Measurements from ENCODE around the gene TAS2R41.
"Not testable (repeated sequence)": the region's sequence is repeated elsewhere in the genome, so short reads cannot be mapped to it uniquely, and the experiment has no call there.

TAS2R41 gene

DNA sequence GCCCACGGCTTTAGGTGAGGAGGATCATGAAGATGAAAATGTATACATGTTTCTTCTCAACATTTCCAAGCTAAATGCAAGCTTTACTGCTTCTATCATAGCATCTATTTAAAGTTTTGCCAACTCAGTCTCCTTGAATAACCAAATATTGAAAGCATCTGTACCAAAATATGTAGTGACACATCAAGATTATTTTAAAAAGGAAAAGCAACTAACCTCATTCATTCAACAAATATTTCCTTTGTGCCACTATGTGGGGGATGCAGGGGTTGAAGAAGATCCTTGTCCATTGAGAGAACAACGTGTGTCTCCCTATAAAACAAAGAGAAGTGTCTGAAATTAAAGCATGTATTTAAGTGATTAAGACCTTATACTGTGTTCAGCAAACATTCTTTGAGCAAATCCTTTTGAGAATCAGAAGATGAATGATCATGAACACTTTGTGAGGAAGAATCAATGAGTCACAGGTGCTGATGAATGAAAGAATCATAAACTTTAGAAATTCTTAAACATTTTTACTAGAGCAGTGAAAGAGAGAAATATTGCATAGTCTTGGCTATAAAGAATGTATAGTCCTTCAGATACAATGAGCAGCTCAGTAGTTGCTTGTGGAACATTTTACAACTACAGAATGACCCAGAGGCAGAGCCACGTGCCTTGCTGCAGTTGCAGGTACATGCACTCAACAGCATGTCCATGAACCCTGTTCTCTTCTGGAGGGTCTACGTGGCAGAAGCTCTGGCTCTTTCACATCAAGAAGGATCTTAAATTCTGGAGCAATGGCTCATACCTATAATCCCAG is 20.5 kb upstream of the TAS2R41 start:
- no peak for DNase-seq (ENCODE audit: low spot score)

DNA sequence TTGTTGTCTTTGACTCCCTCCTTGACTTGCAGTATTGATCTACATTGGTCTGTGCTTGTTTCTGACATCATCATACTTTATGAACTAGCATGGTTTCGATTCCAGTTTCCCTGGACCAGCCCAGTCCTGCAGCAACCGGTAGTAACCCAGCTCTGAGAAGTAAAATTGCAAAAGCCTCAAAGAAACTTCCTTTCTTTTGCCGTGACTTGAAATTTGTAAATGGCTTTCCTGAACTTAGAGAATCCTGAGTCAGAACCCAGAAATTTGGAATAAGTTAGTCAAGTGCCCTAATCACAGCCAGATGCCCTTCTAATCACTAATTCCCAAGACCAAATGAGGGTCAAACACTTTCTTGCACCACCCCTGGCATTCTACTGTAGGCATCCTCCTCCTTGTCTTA is 19.4 kb upstream of the TAS2R41 start:
- DNase-seq (ENCODE audit: low spot score), result no peak

DNA sequence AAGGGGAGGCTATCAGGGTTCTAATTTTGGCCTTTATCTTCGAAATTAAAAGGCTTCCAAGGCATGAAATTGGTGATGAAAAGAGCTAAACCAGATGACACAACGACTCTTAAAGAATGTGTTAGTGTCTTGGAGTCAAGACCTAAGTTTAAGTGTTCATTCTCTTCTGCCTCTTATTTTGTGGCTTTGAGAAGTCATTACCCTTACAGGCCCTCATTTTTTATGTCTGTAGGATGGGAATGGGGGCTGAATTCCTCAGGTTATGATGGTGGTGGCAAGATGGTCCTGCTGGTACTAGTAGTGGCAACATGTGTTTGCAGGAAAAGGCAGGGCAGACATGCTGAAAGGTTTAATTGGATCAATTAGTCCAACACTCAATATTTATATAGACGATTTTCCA is 19.0 kb upstream of the TAS2R41 start:
- DNase-seq (ENCODE audit: low spot score), result no peak

DNA sequence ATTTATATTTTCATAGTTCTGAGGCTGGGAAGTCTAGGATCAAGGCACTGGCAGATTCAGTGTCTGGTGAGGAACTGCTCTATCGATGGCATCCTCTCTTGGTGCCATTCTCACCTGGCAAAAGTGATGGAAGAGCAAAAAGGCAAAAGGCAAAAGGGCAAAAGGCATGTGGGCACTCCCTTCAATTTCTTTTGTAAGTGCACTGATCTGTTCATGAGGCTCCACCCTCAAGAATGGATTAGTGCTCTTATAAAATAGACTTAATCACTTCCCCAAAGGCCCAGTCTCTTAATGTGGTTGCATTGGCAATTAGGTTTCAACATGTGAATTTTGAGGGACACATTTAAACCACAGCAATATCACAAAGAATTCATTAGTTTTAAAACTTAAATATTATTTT is 18.3 kb upstream of the TAS2R41 start:
- DNase-seq (ENCODE audit: low spot score), result no peak

DNA sequence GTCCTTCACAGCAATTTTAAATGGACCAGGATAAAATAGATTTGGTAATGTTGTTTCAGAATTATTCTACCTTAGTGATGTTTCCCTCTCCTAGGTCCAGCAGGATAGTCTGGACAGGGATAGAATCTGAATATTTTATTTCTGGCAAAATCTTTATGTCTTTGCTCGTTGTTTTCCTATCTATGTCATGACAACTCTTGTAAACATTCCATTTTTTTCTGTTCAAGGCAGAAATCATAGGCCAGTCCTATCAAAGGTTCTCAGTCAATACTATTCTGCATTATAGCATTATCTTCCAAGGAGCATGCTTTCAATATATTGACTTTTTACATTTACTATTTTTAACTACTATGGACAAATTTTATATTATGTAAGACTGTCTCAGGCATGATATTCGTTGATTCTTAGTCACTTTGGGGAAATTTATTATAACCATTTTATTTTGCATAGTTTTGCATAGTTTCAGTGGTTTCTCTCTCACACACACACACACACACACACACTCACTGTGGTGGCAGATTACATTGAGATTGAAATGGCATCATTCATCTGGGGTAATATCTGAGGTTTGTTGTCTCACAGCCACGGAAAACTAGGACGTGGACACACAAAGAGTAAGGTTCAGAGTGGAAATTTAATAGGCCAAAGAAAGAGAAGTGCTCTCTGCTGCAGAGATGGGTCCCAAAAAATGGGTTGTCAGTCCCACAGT is 17.2 kb upstream of the TAS2R41 start:
- DNase-seq (ENCODE audit: low spot score), result no peak

DNA sequence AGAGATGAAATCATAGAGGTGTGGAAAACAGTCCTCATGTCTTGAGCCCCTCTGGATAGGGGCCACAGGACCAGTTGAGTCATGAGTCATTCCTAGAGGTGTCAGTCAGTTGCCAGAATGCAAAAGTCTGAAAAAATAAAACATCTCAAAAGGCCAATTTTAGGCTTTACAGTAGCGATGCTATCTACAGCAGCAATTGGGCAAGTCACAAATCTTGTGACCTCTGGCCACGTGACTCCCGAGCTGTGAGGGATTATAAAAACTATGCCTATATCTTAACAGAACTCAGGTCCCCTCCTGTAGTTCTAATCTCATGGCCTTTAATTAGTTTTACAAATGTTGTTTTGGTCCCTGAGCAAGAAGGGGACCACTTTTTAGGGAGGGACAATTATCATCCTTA is 15.6 kb upstream of the TAS2R41 start:
- DNase-seq (ENCODE audit: low spot score), result no peak

DNA sequence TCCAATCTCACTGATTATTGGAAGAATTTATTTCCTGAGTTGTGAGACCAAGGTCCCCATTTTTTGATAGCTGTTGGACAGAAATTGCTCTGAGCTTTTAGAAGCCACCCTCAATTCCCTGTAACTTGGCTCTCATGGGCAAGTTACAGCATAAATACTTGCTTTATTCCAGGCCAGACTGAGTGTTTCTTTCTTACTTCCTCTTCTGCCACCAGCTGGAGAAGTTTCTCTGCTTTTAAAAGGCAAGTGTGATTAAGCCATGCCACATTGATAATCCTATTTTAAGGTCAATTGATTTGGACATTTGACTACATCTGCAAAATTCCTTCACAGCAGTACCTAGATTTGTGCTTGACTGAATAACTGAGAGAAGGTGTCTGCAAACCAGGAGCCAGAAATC is 14.1 kb upstream of the TAS2R41 start:
- no peak for DNase-seq (ENCODE audit: low spot score)

DNA sequence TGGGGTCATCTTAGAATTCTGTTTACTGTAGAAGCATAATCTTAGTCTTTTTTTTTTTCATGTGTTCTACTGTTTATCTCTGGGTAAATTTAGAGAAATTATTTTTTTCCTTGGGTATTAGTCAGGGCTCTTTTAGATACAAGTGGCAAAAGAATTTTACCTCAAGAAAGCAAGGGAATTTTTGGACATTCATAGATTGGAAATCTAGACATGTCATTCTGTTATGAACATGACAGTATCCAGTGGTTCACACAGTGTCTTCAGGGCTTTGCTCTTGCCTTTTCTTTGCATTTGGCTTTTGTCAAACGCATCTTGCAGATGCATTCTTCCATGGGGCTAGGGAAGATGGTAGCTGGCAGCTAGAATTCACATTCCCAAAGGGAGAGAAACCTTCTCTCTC is 13.7 kb upstream of the TAS2R41 start:
- DNase-seq (ENCODE audit: low spot score), result no peak

DNA sequence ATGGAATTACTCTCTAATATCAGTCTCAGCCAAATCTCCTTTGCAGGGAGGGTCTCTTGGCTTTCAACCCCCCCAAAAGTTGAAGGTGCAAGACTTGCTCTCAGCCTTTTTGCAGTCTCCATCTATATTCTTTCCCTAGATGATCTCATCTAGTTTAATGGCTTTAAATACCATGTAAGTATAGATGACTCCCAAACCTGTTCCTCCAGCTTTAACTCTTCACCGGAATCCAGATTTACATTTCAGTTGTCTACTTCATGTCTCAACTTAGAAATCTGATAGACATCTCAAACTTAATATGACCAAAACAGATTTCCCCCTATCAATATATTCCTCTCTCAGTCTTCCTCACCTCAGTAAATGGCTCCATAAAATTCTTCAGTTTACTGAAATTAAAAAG is 9.9 kb upstream of the TAS2R41 start:
- DNase-seq (ENCODE audit: low spot score), result no peak

DNA sequence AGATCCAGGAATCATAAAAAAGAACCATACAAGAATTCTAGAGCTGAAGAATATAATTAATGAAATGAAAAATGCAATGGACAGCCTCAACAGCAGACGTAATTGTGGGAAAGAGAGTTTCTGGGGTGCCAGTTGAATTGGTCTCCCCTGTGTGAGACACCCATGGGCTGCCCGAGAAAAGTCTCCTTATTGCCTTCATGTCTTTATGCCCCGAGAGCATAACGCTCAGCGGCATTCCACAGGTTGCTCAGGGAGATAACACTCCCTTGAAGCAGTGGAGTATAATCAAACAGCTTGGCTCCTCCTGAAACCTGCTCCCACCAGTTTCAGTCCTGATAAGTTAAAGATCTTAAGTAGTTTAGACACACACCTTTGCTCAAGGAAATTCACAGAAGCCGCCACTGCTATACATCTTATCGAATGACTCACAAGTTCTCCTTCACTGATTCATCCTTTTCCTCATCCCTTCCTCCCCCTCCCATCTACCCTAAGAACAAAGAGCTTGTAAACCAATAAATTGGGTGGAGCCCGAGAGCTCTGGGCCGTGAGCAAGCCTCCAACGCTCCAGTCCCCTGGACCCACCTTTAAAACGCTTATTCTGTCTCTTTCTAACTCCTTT is 5.5 kb upstream of the TAS2R41 start:
- DNase-seq (ENCODE audit: low spot score), result not testable (repeated sequence)

DNA sequence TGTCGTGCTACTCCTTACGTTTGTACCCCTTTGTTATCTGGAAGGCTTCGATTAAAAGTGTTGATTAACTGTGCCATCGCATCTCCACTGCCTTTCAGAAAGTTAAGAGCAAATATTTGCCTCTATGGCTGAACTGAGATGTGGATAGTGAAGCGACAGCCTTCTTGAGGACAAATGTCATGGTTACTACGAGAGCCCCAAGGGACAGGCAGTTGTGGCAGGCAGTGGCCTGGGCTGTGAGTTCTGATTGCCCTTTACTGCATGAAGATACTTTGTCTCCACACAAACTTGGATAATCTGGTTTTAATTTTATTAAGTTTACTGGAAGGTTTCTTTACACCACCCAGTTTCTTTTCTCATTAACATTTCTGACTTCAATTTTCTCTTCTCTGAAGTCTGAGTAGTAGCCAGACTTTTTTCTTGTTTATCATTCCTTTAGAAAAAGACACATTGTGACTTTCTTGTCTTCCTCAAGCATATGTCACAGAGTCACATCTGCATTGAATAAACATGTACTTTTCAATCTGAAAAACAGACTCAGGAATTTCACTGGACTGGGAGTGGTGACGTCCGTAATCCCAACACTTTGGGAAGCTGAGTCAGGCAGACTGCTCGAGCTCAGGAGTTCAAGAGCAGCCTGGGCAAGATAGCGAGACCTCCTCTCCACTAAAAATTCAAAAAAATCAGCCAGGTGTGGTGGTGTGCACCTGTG is 1.5 kb downstream of the TAS2R41 start:
- no peak for DNase-seq (ENCODE audit: low spot score)

DNA sequence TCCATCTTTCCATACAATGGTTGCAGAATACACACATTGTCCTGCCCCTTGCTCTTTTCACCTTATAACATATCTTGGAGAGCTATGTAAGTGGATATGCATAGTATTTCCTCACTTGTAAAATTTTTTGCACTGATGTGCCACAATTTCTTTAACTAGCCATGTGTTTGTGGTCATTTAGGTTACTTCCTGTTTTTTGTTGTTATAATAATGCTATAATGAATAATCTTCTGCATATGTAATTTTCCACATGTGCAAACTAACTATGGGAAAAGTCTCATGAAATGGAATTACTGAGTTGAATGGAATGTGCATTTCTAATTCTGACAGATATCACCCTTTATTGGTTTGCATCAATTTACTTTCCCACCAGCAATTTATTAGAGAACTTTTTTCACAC is 2.8 kb downstream of the TAS2R41 start:
- no peak for DNase-seq (ENCODE audit: low spot score)

DNA sequence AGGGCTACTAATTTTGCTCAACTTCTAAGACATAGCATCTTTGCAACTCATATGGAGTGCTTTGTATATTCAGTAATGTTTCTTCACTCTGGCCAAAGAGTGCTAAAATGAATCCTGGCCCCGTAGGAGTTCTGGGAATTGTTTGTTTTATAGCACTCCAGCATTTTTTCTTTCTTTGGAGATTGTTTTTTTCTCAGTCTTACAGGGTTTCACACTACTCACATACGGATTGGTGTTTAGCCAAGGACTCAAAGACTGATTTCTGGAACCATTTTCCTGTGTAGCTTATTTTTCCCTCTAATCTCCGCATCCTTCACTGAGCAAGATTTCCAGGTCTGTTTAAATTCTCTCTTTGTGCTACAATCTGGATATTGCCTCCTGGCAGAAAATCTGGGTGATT is 6.4 kb downstream of the TAS2R41 start:
- DNase-seq (ENCODE audit: low spot score), result no peak

DNA sequence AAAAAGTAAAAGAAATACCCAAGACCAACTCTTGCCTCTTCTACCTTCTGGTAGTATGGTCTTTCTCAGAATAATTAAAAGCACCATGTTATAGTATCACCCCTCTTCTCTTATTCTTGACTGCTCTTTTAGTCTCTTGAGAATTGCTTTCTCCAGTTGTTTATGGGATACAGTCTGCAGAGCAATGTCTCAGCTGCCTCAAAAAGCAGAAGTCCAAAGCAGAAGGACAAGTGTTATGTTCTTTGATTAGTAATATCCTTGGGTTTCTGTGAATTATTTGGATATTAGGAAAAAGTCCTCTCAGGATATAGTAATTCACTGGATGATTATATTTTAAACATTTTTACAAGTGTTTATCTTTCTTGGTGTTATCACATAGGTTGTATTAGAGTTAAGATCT is 7.4 kb downstream of the TAS2R41 start:
- DNase-seq (ENCODE audit: low spot score), result no peak

DNA sequence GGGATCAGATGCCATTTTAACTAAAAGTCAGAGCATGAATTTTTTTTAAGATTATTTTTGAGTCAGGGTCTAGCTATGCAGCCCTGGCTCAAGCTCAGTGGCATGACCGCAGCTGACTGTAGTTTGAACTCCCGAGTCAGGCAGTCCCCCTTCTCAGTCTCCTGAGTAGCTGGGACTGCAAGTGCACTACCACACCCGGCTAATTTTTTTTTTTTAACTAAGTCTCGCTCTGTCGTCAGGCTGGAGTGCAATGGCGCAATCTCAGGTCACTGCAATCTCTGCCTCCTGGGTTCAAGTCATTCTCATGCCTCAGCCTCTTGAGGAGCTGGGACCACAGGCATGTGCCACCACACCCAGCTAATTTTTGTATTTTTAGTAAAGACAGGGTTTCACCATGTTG is 7.8 kb downstream of the TAS2R41 start:
- no peak for DNase-seq (ENCODE audit: low spot score)

DNA sequence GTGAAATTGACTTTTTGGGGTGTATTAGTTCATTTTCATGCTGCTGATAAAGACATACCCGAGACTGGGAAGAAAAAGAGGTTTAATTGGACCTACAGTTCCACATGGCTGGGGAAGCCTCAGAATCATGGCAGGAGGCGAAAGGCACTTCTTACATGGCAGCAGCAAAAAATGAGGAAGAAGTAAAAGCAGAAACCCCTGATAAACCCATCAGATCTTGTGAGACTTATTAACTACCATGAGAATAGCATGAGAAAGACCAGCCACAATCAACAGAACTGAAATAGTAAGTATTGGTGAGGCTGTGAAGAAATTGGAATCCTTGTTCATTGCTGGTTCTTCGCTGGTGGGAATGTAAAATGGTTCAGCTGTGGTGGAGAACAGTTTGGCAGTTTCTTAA is 8.6 kb downstream of the TAS2R41 start:
- DNase-seq (ENCODE audit: low spot score), result not testable (repeated sequence)

DNA sequence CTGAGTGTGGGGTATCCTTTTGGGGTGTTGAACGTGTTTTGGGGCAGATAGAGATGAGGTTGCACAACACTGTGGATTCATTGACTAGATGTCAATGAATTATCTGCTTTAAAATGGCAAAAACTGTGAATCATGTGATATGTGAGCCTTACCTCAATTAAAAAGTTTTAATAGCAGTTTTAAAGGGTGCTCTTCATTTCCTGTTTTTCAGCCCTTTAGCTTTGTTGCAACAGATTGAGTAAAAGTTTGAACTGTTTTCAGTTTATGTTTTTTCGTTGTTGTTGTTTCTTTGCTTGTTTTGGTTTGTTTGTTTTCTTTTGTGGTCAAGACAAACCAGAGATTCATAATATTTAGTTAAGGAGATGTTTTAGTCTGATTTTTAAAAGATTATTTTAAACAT is 9.4 kb downstream of the TAS2R41 start:
- DNase-seq (ENCODE audit: low spot score), result no peak

DNA sequence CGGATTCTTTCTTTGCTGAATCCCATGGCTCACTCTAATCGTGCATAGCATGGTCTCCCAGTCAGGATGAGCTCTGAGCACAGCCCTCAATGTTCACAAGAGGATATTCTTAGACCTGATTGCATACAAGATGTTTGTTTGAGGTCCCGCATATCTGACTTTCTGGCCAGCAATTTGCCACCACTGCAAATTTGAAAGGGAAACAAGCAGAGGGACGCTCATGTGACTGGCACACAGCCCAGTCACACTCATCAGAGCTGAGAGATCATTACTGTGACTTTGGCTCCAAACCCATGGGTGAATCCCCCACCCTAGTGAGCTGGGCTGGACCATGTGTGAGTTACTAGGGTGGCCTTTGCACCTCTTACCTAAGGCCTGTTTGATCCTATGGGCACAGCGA is 9.9 kb downstream of the TAS2R41 start:
- DNase-seq (ENCODE audit: low spot score), result no peak

DNA sequence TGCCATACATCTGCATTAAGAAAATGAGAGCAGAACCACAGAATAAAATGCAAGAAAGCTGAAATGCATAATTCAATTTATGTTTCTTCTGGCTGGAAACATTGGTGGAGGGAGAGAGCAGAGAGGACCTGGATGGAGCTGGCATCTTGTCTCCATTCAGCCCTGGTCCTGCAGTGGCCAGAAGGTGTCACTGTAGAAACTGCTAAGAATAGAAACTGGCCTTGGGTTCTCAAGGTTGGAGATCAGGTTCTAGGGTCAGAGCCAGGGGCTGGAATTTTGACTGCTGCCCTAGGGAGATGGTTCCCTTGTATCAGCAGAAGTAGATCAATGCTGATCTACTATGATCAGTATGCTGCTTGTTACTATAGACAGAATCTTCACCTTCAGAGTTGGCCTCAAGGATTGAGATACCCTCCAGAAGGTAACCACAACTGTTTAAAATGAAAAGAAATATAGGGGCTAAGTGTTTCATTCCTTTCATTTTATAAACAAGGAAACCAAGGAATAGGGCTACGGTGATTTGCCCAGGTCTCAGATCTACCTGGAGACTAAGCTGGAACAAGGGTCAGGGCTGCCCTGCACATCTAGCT is 13.1 kb downstream of the TAS2R41 start:
- DNase-seq (ENCODE audit: low spot score), result no peak

DNA sequence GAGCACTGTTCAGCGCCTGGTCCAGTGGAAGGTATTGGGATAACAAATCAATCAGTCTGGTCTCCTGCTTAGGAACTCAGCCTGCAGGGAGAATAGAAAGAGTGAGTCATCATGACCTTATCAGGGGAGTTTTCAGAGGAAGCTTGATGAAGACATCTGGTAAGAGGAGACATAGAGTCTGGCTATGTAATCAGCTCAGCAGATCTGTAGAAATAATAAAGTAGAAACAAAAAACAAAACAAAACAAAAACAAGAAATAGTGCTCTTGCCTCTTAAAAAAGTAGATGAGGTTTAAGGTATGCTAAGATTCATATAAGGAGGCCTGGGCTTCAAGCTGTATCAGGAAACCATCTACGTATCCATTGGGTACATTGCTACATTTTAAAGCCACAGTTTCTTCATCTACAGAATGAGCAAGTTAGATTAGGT is 14.4 kb downstream of the TAS2R41 start:
- no peak for DNase-seq (ENCODE audit: low spot score)

DNA sequence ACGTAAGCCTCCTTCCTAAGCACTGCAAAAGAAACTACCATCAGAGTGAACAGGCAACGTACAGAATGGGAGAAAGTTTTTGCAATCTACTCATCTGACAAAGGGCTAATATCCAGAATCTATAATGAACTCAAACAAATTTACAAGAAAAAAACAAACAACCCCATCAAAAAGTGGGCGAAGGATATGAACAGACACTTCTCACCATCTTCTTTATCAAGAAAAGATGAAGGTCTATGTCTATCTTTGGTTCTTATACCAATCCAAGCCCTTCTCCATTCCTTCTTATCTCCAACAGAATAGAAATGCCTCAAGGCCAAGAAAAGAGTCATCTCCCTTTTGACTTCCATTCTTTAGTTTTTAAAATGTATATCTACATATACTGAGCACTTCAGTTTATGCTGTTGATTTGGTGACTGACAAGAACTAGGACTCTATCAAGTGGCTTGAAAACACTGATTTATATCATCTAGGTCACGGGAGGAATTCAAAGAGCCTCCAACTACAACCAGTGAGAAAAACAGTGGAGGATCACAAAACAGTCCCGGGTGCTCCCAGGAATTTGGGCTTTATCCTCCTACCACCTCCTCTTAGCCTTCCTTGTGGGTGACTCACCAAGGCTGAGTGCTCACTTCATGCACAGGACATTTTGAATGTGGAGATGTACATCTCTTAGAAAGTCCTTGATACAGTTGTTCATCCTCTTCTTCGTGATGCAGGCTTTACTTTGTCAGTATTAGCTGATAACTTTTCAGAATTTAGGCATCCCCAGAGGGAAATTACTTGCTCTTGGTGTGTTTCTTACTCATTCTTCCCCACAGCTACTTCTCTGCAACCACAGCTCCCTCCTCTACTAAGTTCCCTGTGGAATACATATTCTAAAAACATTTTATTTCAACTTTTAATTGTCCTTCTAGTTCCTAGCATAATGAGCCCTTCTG is 15.4 kb downstream of the TAS2R41 start:
- DNase-seq (ENCODE audit: low spot score), result no peak

All from globus pallidus (tissue), 1 donor.